Left lung (tissue), 10 donors: ENCODE measurements around the gene CRTC2. TPM values are rescaled to one million over a fixed set of nuclear protein-coding genes. Genes with fewer than 3 reads are reported as not detected.

Source experiments
- ATAC-seq: fragments of 200-7000 bp; cut with Tn5 transposase; one replicate; pipeline ENCODE4 v1.9.1; 2020; ENCODE audit warnings: moderate library complexity
- DNase-seq, 4 donors: peaks; one replicate each; pipeline ENCODE4 v3.0.0-alpha.2; 2013 to 2020
- H3K27ac ChIP-seq, 2 donors: fragments of 200-600 bp; sonication (generic) in 1 of 2; one replicate each; pipeline versions ENCODE4 v1.5.0 to v1.8.0; 2020 to 2021
- H3K27me3 ChIP-seq, 2 donors: fragments of 200-600 bp; sonication (generic) in 1 of 2; one replicate each; pipeline versions ENCODE4 v1.5.0 to v1.8.0; 2020 to 2021
- H3K36me3 ChIP-seq, 2 donors: fragments of 200-600 bp; sonication (generic) in 1 of 2; one replicate each; pipeline versions ENCODE4 v1.5.0 to v1.8.0; 2020 to 2021
- H3K4me1 ChIP-seq, 2 donors: fragments of 200-600 bp; one replicate each; pipeline ENCODE4 v1.8.0; 2021
- H3K4me3 ChIP-seq, 2 donors: fragments of 200-600 bp; sonication (generic) in 1 of 2; one replicate each; pipeline versions ENCODE4 v1.5.0 to v1.8.0; 2020 to 2021; ENCODE audit warnings: mild to moderate bottlenecking in 1 of 2
- H3K9me3 ChIP-seq, 2 donors: fragments of 200-600 bp; sonication (generic) in 1 of 2; one replicate each; pipeline versions ENCODE4 v1.5.0 to v1.8.0; 2020 to 2021
- CTCF ChIP-seq, 2 donors: fragments of 200-600 bp; sonication (generic) in 1 of 2; IDR thresholded peaks; one replicate each; pipeline versions ENCODE4 v1.5.0 to v1.8.0; 2021; ENCODE audit warnings: antibody characterized with exemption in 2 of 2
- intact Hi-C, 2 donors: fragments of 100-400 bp; cut with DNase I; formaldehyde crosslinking; loops; one replicate each; pipeline versions ENCODE4 v1.11.2 to v1.14.2; 2022
- polyA plus RNA-seq, 6 donors: library from polyadenylated mRNA; unstranded; fragments of 120-200 nt; gene quantifications; one replicate each; pipeline ENCODE4 v1.2.1, GENCODE V29; 2013; ENCODE audit not compliant: insufficient read length in 6 of 6
- total RNA-seq, 2 donors: library from RNA; stranded (reverse); fragmentation: NEBNext Ultra II Directional; extraction: Animal tissue kit (Norgen Biotek cat#: 25700); gene quantifications; one replicate each; pipeline ENCODE4 v1.2.1, GENCODE V29; 2021
- donor health status: DM: no; HTN: yes; CAD: no.
- donor health status: DM: no; HTN: no; CAD: no.

CRTC2 gene
- total and polyA plus RNA-seq, 8 donors = 39.7 to 54.3 (median 47.1) TPM

- no peak for ATAC-seq
- intact Hi-C loops = no loop called here
- Histone ChIP-seq H3K27me3 (no peaks in the 10 kb centered on the region), H3K4me3 (no peak overlapping the region), H3K4me1 (peaks cover 19 to 44% of the 10 kb centered on the region in 2 donors), H3K9me3 (no peaks in the 10 kb centered on the region), H3K27ac (no peak overlapping the region), H3K36me3 (peaks cover 0 to 58% of the 10 kb centered on the region in 2 donors)
- no peak for DNase-seq
- no peak for TF ChIP-seq CTCF (IDR thresholded peaks at IDR 0.05)
Observed at GRCh38 chr1:153954826-153955225, 3.6 kb downstream of the CRTC2 start.

- H3K27ac ChIP-seq = no peak overlapping the region
Observed at GRCh38 chr1:153953859-153954365, 4.5 kb downstream of the CRTC2 start.

GRCh38 chr1:153951801-153952200, 6.6 kb downstream of the CRTC2 start:
- H3K36me3 ChIP-seq = peaks cover 0 to 81% of the 10 kb centered on the region in 2 donors
- ATAC-seq = no peak

More at GRCh38 chr1:153953859-153954365, 4.5 kb downstream of the CRTC2 start:
- DNase-seq (no peak), ATAC-seq (no peak)
- Histone ChIP-seq H3K9me3 (no peaks in the 10 kb centered on the region), H3K36me3 (peaks cover 0 to 61% of the 10 kb centered on the region in 2 donors), H3K4me3 (no peak overlapping the region), H3K27me3 (no peaks in the 10 kb centered on the region), H3K4me1 (peaks cover 14 to 35% of the 10 kb centered on the region in 2 donors)
- intact Hi-C loops = no loop called here
- TF ChIP-seq CTCF (IDR thresholded peaks at IDR 0.05) = no peak

GRCh38 chr1:153951183-153951582, 7.2 kb downstream of the CRTC2 start:
- H3K9me3 ChIP-seq = no peaks in the 10 kb centered on the region
- no peak for ATAC-seq
- H3K27ac ChIP-seq = no peak overlapping the region
- no peak overlapping the region for H3K4me3 ChIP-seq
- H3K27me3 ChIP-seq = no peaks in the 10 kb centered on the region
- peaks cover 4 to 29% of the 10 kb centered on the region in 2 donors for H3K4me1 ChIP-seq
- no peak for DNase-seq
- TF ChIP-seq CTCF (IDR thresholded peaks at IDR 0.05) = no peak
- intact Hi-C loops = no loop called here
- H3K36me3 ChIP-seq = peaks cover 0 to 81% of the 10 kb centered on the region in 2 donors

More at GRCh38 chr1:153951801-153952200, 6.6 kb downstream of the CRTC2 start:
- no peak for DNase-seq
- Histone ChIP-seq H3K4me1 (peaks cover 7 to 33% of the 10 kb centered on the region in 2 donors), H3K4me3 (no peak overlapping the region), H3K9me3 (no peaks in the 10 kb centered on the region), H3K27ac (no peak overlapping the region), H3K27me3 (no peaks in the 10 kb centered on the region)
- no peak for TF ChIP-seq CTCF (IDR thresholded peaks at IDR 0.05)
- intact Hi-C loops = no loop called here

GRCh38 chr1:153946622-153947241, 11.7 kb downstream of the CRTC2 start, which contains the start of gene DENND4B:
DENND4B (minus strand) TSS chr1:153946718; CDS start chr1:153944374, 2,344 bp downstream.
- Histone ChIP-seq H3K4me3 (peak within 1 kb of the TSS; percentile 85 to 96), H3K36me3 (peaks cover 0 to 69% of the 10 kb centered on the region in 2 donors), H3K27ac (peak within 1 kb of the TSS; percentile 97 to 99), H3K27me3 (no peaks in the 10 kb centered on the region), H3K4me1 (peaks cover 4 to 43% of the 10 kb centered on the region in 2 donors), H3K9me3 (no peaks in the 10 kb centered on the region)
- peak in 3 of 4 donors; percentile 88 to 97 (median 90) for DNase-seq
- intact Hi-C loops = loop anchor here in 1 of 2 donors (10.0 kb wide), 1 partner anchor 122 kb away; no protein-coding TSS in a partner anchor
- TF ChIP-seq CTCF (IDR thresholded peaks at IDR 0.05) = peak; percentile 95 to 96
- ATAC-seq = peak; percentile 89
